ENCODE results near the gene FHL1. TPM values are rescaled to one million over a fixed set of nuclear protein-coding genes. Genes with fewer than 3 reads are reported as not detected.
A peak's percentile ranks its signal among the peaks of the same experiment; 100 is the strongest.

FHL1 gene
- total RNA-seq, 4 donors from 2014 or later: 223 to 313 (median 230) TPM

GRCh38 chrX:136200466-136200865 lies 53.1 kb downstream of the FHL1 start:
- H3K36me3 ChIP-seq: no peaks in the 10 kb centered on the region
- WGBS, 2 donors: 39 to 50% methylated on average over 2 of the region's 2 CpGs
- peaks cover 48 to 76% of the 10 kb centered on the region in 2 donors for H3K4me1 ChIP-seq
- H3K27ac ChIP-seq: peak overlapping the region; percentile 70 to 90 (median 82)
- no peaks in the 10 kb centered on the region for H3K27me3 ChIP-seq
- no peak overlapping the region for H3K4me3 ChIP-seq (replicated peaks in 1 of 3)
- no peaks in the 10 kb centered on the region for H3K9me3 ChIP-seq
- TF ChIP-seq POLR2A (IDR thresholded peaks at IDR 0.05) (no peak), CTCF (IDR thresholded peaks at IDR 0.05) (peak in 3 of 6 experiments; percentile 25 to 53 (median 29))
- intact Hi-C loops (cut with DNase I): loop anchor here (10.0 kb wide), 1 partner anchor 46 kb away; no protein-coding TSS in a partner anchor
- no peak for DNase-seq

- Histone ChIP-seq H3K9me3 (no peaks in the 10 kb centered on the region), H3K36me3 (no peaks in the 10 kb centered on the region), H3K4me3 (replicated peaks in 1 of 3) (no peak overlapping the region), H3K4me1 (peaks cover 46 to 79% of the 10 kb centered on the region in 2 donors), H3K27me3 (no peaks in the 10 kb centered on the region), H3K27ac (peak overlapping the region in 2 of 3 donors; percentile 70 to 90)
- intact Hi-C loops (cut with DNase I): loop anchor here (10.0 kb wide), 1 partner anchor 47 kb away; no protein-coding TSS in a partner anchor
- no peak for DNase-seq
- no peak for TF ChIP-seq CTCF (IDR thresholded peaks at IDR 0.05)
- no peak for TF ChIP-seq POLR2A (IDR thresholded peaks at IDR 0.05)
- WGBS, 2 donors: 96 to 97% methylated on average over 2 to 5 of the region's 5 CpGs
Measured at GRCh38 chrX:136201601-136202000, 54.3 kb downstream of the FHL1 start.

DNA sequence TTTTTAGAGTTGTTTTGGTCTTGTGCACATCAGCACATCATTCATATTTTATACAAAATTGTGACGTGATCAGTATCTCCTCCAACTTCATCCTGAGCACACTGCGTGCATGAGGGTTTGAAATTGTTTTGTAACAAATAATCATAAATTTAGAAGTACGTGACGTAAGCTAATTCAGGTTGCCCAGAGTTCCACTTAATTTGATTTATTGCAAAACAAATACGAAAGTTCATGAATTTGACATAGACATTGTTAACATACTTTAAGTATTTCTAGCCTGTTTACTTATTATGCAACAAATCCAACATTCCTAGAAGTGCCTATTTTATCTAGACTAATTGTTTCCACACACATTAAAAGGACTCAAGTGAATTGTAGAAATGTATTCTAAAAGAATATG lies 55.6 kb downstream of the FHL1 start:
- intact Hi-C loops (cut with DNase I): loop anchor here (10.0 kb wide), 1 partner anchor 48 kb away; no protein-coding TSS in a partner anchor
- no peak overlapping the region for H3K4me3 ChIP-seq (replicated peaks in 1 of 3)

DNA sequence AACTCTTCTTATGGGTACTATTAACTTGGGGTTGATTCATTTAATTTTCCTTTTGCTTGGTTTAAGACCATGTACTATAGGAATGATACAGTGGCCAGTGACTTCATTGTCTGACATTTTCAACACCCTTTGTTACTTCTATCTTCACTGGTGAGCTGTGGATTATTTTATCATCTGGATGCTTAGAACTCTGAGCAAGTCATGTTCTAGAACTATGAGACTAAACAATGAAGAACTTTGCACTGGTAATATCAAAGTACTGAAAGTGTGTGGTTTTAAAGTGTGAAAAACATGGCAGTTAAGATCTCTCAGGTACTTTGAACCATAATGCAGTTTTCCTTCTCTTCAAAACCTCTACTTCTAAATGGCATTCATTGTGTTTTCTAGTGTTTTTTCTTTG lies 56.1 kb downstream of the FHL1 start:
- H3K27ac ChIP-seq: peak overlapping the region; percentile 77 to 90 (median 81)
- H3K36me3 ChIP-seq: peaks cover 0 to 9% of the 10 kb centered on the region in 2 donors
- no peak for TF ChIP-seq CTCF (IDR thresholded peaks at IDR 0.05)
- no peak for TF ChIP-seq POLR2A (IDR thresholded peaks at IDR 0.05)
- H3K4me3 ChIP-seq (replicated peaks in 1 of 3): no peak overlapping the region
- DNase-seq: no peak
- H3K9me3 ChIP-seq: no peaks in the 10 kb centered on the region
- intact Hi-C loops (cut with DNase I): loop anchor here (10.0 kb wide), 1 partner anchor 49 kb away; no protein-coding TSS in a partner anchor
- H3K27me3 ChIP-seq: no peaks in the 10 kb centered on the region
- H3K4me1 ChIP-seq: peaks cover 34 to 71% of the 10 kb centered on the region in 2 donors

More for the DNA sequence above, 55.6 kb downstream of the FHL1 start:
- H3K4me1 ChIP-seq: peaks cover 39 to 72% of the 10 kb centered on the region in 2 donors
- WGBS, 2 donors: 79 to 84% methylated on average over 5 of the region's 5 CpGs
- H3K27me3 ChIP-seq: no peaks in the 10 kb centered on the region
- TF ChIP-seq POLR2A (IDR thresholded peaks at IDR 0.05) (no peak), CTCF (IDR thresholded peaks at IDR 0.05) (no peak)
- H3K9me3 ChIP-seq: no peaks in the 10 kb centered on the region
- peaks cover 0 to 5% of the 10 kb centered on the region in 2 donors for H3K36me3 ChIP-seq
- peak overlapping the region; percentile 77 to 90 (median 81) for H3K27ac ChIP-seq
- no peak for DNase-seq

GRCh38 chrX:136203951-136204350 lies 56.6 kb downstream of the FHL1 start:
- peaks cover 0 to 9% of the 10 kb centered on the region in 2 donors for H3K36me3 ChIP-seq
- no peak for DNase-seq
- H3K27me3 ChIP-seq: no peaks in the 10 kb centered on the region
- H3K4me3 ChIP-seq (replicated peaks in 1 of 3): no peak overlapping the region
- H3K27ac ChIP-seq: peak overlapping the region; percentile 77 to 90 (median 81)
- H3K4me1 ChIP-seq: peaks cover 32 to 71% of the 10 kb centered on the region in 2 donors
- intact Hi-C loops (cut with DNase I): loop anchor here (10.0 kb wide), 1 partner anchor 49 kb away; no protein-coding TSS in a partner anchor
- TF ChIP-seq POLR2A (IDR thresholded peaks at IDR 0.05) (no peak), CTCF (IDR thresholded peaks at IDR 0.05) (no peak)
- WGBS, 2 donors: 50 to 64% methylated on average over 3 of the region's 3 CpGs
- no peaks in the 10 kb centered on the region for H3K9me3 ChIP-seq

All from thyroid gland (tissue), 4 donors.